NCI-H146 (cell line): Measurements from ENCODE around the gene TTLL8.

ENCODE experiments used
- DNase-seq: peaks from one replicate; lab custom pipeline; 2025; lab: John Stamatoyannopoulos, UW

TTLL8 gene

DNA sequence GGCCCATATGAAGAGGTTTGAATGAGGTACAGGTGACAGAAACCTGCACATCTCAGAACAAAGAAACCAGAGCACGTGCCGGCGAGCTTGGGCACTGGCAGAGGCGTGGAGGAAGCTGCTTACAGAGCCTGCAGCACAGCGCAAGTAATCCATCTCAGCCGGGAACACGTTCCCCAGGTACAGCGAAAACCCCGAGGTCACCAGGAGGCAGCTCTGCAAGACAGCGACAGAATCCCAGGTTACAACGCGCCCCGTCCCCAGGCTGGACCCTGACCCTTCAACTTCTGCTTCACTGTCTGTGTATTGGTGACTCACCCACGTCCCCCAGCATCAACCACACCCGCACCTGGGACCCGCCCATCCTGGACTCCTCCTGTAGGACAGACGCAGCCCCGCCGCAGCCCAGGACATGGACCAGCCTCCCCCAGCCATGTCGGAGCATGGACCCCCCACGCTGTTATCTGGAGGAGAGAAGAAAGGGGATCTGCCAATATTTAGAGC, 24.9 kb upstream of the TTLL8 start:
- no peak for DNase-seq

DNA sequence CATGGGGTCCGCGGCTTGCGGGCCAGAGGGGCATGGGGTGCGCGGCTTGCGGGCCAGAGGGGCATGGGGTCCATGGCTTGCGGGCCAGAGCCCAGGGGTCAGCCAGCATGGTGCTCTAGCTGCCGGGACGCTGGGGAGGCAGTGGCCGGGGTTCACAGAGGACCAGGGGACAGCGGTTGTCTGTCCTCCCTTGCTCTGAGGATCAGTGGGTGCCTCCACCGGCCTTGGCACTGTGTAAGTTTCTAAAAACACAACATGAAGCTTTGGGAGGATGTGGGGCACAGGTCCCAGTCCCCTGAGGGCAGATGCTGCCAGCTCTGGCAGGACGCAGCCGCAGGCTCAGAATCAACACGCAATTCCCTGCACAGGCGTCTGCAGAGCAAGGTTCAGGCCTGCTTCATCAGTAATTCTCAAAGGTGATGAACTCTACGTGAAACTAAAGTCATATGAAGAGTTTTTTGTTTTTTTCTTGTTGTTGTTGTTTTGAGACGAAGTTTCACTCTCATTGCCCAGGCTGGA, 24.2 kb upstream of the TTLL8 start:
- no peak for DNase-seq

DNA sequence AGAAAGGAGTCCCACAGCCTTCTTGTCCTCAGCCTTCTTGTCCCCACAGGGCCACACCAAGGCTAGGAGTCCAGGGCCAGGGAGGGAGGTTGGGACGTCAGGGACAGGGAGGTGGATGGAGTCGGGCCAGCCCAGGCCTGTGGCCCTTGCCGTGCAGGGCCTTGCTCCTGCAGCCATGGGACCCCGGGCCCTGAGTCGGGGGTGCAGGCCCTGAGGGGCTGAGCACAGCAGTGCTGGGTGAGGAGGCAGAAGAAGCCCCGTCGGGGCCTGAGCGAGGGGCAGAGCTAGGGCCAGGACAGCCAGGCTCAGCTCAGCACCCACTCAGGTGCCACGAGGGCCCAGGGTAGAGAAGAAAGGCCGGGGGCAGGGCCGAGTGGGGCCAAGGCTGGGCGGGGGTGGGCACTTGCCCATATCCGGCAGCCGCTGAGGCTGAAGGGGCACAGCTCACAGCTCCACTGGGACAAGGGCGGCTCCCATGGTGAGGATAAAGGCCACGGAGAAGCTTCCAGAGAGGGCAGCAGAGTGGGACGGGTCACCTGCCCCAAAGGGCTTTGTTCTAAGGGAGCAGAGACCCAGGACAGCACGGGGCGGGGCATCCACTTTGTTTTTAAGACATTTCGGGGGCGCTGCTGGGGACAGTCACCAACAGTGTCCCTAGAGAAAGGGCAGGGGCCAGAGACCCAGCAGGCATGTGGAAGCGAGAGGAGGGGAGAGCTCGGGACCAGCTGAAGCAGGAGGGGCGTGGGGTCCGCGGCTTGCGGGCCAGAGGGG, 23.5 kb upstream of the TTLL8 start:
- DNase-seq: no peak

DNA sequence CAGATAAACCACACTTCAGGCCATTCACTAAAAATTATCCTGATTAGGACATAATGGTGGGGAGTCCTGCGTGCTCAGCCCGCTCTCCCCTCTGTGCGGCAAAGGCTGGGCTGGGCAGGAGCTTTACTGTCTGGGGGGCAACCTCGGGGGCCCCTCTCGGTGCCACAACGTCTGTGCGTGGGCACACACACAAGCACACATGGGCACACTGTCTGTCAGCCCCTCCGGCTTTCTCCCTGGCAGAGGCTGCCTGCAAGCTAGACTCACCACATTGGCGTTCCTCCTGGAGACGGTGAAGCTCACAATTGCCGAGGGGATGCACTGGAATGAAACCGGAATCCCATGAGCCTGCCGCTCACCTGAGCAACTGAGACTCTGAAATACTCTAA, 22.0 kb upstream of the TTLL8 start:
- DNase-seq: no peak

- no peak for DNase-seq
Measured at GRCh38 chr22:50078761-50079160, 20.7 kb upstream of the TTLL8 start.

GRCh38 chr22:50078246-50078645, 20.1 kb upstream of the TTLL8 start:
- no peak for DNase-seq

DNA sequence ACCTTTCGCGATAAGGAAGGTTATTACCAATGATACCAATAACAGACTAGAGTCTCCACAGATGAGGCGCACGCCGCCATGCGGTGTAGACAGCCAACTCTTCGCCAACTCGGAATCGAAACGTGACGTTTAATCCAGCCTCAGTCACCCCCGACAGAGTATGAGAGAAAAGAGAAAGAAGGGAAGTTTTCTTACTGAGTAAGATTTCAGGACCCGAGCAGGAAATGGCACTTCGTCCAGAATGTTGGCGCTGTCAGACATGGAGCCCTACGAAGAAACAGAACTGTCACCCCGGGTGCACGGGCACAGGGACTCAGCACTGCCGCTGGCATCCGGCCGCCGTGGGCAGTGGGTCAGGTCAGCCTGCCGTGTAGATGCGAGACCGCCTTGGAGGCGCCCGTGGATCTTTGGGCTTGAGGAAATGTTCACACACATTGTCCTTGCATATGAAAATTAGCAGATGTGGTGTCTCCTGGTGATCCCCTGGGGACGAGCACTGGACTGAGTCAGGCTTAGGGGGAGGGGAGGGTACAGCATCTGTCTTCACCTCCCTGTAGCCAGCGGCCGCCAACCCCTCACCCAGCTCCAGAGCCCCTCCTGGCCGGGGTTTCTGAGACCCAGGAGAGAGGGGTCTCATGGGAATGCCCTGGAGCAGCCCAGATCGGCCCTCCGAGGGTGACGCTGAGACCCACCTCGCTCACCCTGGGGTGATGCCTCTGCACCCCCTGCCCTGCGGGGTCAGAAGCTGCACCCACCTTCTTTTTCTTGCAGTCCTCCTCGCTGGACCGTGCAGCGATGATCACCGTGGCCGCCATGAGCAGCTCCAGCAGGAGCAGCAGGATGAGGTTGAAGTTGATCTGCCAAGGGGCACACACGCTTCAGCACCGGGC, 18.8 kb upstream of the TTLL8 start:
- DNase-seq: no peak

DNA sequence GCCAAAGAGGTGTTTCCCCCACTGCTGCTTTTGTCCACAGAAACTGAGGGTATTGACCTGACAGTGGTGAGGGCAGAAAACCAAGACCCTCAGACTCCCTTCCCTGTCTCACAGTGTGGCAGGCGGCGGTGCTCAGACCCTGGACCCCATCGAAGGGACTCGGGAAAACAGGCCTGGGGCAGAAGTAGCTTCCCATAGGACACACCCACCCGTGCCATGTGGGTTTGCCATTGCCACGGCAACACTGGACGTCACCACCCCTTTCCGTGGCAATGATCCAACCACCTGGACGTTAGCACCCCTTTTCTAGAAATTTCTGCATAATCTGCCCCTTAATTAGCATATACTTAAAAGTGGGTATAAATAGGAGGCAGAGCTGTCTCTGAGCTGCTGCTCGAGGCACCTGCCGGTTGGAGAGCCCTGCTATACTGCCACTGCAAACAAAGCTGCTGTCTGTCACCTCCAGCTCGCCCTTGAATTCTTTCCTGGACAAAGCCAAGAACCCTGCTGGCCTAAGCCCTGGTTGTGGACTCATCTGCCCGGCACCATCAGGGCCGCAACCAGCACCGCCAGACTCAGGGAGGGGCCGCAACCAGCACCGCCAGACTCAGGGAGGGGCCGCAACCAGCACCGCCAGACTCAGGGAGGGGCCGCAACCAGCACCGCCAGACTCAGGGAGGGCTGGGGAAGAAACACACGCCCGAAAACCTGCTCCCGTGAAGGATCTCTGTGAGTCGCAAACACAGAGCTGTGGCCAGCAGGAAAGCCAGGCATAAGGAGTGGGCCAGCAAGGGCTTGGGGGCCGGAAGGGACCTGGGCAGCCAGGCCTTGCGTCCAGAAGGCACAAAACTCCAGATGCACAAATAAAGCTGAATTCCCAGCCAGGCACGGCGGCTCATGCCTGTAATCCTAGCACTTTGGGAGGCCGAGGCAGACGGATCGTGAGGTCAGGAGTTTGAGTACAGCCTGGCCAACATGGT, 16.7 kb upstream of the TTLL8 start:
- peak; percentile 55 for DNase-seq

DNA sequence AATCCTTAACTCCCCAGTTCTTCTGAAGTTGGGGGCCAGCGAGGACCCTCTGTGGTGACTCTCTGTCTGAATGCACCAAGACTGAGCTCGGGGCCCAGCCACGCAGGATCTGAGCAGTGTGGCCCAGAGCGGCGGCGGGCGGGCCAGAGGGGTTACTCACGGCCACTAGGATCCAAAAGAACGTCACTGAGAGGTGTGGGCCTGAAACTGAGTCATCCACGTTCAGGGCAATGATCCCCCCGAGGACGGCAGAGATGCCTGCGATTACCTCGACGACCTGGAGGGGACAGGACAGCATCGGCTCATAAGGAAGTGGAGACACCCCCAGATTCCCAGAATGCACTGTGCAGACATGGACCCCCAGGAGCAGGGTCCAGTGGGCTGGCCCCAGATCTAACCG, 16.0 kb upstream of the TTLL8 start:
- DNase-seq: no peak

GRCh38 chr22:50072714-50073538, 14.8 kb upstream of the TTLL8 start:
- no peak for DNase-seq

GRCh38 chr22:50072167-50072555, 14.1 kb upstream of the TTLL8 start:
- DNase-seq: no peak

GRCh38 chr22:50071432-50072166, 13.5 kb upstream of the TTLL8 start:
- DNase-seq: no peak

DNA sequence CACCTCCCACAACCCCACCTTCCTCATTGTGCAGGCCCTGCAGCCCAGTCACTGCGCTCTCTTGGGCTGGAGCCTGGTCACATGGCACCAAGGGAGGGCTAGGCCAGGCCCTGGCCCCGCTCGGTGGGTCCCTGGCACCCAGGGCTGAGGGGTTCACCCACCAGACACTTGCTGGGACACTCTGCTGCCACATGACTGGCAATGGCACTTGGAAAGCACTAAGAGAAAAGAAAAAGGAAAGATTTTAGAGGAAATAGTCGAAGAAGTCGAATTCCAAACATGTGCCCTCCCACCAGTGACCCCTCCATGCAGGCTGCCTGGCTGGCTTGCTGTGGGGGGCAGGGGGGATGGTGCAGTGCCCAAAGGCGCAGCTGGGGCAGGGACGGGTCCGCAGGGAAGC, 12.3 kb upstream of the TTLL8 start:
- DNase-seq: no peak

GRCh38 chr22:50068096-50068495, 10.0 kb upstream of the TTLL8 start:
- DNase-seq: no peak

- DNase-seq: no peak
Measured at GRCh38 chr22:50067244-50067643, 9.1 kb upstream of the TTLL8 start.

GRCh38 chr22:50064453-50064852, 6.4 kb upstream of the TTLL8 start:
- DNase-seq: no peak

DNA sequence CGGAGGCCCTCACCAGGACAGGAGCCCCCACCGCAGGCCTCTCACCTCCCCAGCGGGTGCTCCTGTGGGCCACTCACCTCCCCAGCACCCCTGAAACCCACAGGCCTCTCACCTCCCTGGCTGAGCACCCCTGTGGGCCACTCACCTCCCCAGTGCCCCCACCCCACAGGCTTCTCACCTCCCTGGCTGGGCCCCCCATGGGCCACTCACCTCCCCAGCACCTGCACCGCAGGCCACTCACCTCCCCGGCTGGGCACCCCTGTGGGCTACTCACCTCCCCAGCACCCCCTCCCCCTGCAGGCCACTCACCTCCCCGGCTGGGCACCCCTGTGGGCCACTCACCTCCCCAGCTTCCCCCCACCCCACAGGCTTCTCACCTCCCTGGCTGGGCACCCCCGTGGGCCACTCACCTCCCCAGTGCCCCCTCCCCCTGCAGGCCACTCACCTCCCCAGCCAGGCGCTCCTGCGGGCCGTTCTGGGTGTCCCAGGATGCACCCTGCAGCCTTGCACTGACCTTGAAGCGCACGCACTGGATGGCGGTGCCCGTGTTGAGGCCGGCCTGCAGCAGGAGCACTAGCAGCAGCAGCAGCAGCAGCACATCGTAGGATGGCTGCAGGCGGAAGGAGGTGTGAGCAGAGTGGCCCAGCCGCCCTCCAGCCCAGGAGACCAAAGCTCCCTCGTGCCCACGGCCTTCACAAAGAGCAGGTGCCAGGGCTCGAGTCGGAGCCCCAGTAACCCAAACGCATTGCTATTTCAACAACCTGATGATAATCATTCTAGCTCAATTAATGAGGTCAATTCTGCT, 5.7 kb upstream of the TTLL8 start:
- DNase-seq: no peak

DNA sequence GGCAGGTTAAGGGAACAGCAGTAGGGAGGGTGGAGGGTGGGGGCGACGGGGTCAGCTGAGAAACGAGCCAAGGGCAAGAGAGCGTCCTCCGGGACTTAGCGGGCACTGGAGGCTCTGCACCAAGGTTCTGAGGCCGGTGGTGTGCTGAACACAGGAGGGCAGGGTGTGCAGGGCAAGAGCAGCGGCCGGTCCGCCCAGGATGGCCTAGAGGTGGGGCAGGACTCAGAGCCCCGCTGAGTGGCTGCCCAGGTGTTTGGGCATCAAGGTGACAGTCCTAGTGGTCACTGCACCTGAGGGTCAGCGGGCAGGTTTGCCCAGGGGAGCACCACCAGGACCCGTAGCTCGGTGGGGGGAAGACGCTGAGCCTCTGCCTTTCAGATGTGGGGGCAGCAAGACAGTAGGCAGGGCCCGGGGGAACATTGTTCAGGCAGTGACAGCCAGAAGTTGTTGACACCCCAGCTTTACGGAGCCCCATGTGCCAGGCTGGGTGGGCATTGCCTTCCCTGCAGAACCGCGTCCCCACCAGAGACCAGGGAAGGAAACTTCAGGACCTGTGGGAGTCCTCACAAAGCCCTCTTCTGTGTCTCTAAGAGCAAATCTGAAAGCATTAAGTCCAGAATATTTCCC, 4.5 kb upstream of the TTLL8 start:
- no peak for DNase-seq

DNA sequence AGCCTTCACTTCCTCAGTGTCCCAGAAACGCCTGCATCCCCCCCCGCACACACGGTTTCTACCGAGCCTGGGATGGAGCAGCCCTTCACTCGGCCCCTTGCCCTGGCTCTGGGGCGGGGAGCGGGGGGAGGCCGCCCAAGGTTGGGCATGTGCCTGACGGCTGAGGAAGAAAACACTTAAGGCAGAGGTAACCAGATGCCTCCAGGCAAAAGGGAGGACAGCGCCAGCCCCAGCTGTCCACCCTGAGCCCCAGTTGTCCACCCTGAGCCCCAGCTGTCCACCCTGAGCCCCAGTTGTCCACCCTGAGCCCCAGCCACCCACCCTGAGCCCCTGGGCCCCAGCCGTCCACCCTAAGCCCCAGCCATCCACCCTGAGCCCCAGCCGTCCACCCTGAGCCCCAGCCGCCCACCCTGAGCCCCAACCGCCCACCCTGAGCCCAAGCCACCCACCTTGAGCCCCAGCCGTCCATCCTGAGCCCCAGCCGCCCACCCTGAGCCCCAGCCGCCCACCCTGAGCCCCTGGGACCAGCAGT, 3.8 kb upstream of the TTLL8 start:
- DNase-seq: no peak
